ENCODE results near the gene NCOR2. TPM values are rescaled to one million over a fixed set of nuclear protein-coding genes. Genes with fewer than 3 reads are reported as not detected.
A peak's percentile ranks its signal among the peaks of the same experiment; 100 is the strongest.

The NCOR2 gene
- total RNA-seq, 1 experiment from 2014 or later: 36.1 TPM

DNA sequence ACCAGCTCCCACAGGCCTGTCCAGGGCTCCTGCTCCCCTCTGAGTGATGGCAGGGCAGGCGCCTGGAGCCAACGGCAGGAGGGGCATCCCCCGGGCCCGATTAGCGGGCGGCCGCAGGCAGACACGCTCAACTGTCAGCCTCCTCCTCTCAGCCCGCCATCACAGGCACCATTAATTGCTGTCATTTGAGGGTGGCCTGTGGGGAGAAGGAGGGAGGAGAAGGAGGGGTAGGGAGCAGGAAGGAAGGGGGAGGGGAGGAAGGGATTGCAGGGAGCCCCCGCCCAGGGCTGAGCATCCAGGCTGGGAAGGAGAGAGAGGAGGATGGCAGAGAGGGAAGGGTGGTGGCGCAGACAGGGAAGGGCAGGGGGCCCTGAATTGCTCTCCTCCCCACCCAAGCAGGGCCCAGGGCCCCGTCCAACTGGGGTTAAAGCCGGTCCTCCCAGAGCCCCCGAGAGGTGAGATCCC, 36.1 kb downstream of the NCOR2 start:
- DNase-seq (ENCODE audit: extremely low read depth, low read depth): no peak

DNA sequence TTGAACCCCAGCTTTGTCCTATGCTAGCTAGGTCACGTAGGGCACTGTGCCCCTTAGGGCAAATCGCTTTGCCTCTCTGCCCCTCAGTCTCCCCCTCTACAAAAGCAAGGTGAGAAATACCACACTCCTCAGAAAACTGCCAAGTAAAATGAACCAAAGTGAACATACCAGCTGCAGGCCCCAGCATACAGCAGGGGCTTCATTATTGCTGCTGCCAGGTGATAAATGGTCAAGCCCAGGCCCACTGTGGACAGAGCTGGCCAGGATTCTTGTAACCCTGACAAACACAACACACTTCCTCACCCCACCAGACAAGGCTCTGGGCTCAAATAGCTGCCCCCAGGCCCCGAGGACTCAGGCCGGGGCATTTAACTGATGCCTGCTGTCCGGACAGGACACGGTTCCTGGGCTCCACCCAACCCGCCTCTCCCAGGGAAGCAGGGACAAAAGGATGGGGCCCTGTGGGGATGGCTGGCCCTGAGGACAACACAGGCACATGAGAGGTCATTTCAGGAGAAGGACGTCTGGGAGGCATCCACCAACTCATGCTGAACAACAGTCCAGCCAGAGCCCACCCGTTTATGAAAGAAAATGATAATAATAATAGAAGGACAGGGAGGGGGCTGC, 36.7 kb downstream of the NCOR2 start:
- no peak for DNase-seq (ENCODE audit: extremely low read depth, low read depth)

DNA sequence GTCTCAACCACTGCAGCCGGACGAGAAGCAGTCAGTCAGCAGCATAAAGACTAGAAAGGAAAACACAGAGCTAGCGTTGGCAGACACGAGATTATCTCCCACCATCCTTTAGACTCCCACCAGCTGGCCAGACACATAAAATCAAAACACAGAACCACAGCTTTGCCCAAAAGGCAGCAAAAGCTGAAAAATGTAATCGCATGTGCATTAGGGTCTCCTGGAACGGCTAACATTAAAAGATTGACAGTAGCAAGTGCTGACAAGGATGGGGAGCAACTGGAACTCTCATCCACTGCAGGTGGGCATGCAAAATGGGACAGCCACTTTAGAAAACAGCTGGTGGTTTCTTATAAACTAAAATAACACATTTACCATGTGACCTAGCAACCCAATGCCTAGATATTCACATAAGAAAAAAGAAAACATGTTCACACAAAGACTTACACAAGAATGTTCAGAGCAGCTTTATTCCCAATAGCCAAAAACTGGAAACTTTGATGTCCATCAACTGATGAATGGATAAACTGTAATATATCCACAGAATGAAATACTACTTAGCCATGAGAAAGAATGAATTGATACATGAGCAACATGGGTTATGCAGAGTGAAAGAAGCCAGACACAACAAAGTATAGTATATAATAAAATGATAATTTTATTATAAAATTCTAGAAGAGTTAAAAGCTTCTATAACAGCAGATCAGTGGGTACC, 37.7 kb downstream of the NCOR2 start:
- DNase-seq (ENCODE audit: extremely low read depth, low read depth): no peak

DNA sequence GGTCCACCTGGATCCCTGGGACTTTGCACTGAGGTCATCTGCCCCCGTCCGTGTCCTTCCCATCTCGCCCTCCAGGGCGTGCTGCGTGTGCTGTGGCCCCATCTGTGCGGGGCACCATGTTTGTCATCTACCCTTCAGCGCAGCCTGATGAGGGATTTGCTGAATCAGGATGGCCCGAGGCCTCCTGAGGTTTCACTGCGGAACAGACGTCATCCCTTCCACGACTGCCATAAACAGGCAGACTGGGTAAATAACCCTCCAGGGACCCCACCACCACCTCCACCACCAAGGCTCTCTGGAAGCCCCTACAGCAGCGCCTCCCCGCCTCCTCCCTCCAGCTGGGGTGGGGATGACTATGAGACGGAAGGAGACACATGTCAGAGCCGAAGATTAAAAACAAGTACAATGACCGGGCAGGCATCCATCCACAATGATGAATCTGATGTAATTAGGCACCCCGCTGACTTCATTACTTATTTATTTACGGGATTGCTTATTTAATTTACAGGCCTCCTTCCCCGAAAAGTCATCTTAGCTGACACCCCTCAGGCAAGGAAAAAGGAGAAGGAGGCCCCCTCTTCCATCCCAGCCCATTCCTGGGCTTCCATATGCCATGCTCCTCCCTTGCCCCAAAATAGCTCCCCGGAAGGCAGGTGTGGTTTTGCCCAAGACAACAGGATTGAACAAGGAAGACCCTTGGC, 39.4 kb downstream of the NCOR2 start:
- no peak for DNase-seq (ENCODE audit: extremely low read depth, low read depth)

DNA sequence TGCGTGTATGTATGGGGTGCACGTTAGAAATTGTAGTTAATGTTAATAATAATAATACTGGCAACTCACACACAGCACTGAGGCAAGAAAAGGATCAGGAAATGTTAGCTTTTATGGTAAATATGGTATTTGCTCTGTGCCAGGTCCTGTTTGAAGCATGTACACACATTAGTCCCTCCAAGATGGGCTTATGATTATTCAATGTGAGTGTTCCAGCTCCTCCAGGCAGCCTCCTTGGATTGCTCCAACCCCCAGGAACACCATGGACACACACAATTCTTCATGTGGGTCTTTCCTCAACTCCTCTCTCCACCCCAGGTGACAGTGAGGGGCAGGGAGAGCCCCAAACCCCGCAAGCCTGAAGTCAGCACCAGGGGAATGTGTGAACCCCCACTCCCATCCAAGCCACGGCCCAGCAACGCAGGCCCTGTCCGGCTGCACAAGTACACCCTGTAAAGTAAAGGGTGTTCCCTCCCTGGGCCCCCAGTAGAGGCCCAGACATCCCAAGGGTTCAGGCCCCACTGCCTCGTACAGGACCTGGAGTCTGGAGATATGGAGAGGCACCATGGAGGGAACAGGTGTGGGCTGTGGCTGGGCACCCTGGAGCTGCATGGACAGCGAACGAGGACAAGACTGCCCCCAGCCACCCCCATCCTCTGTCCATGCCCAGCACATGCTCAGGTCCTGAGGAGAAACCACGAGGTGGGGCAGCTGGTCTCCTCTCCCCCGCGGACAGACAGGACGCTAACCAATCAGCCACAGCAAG, 41.3 kb downstream of the NCOR2 start:
- DNase-seq (ENCODE audit: extremely low read depth, low read depth): no peak

DNA sequence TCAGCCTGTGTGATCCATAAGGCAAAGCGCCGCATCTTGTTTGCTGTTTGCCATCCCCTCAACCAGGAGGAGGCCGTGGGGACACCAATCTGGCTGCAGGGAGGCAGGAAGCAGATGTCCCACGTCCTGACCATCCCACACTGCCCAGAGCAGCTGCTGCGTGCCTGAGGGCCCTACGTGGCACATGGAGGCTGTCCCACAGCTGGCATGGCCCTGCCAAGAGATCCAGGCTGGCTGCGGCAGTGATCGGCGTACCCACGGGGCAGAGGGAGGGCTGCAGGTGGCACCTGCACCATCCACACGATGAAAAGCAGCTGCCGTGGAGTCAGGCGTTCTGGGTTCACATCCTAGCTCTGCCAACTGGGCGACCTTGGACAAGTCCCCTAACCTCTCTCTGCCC, 42.0 kb downstream of the NCOR2 start:
- DNase-seq (ENCODE audit: extremely low read depth, low read depth): no peak

DNA sequence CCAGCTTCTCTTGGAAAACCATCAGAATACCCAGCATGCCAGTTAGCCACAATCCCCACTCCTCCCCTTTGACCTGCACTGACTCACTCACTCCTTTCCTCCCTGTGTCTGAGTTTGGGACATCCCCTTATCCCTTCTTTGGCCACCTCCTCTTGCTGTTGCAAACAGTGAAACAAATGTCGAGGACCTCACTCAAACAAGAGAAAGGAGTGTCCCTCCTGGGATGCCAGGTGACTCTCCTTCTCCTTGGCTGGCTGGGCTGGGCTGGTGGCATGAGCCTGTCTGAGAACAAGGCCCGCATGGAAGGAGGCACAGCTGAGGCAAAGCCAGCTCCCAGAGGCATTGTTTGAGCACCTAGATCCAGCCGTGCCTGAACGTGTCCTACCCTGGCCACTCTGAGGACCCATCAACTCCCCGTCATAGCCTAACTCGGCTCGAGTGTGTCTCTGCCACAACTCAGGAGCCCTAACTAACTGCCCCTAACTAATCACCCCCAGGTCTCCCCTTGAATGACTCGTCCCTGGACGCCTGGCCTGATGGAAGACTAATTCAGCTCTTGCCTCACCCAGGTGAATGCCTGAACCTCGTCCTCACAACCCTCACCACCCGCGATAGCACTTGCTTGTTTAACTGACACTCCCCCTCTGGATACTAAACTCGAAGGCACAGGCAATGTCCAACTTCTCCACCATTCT, 43.0 kb downstream of the NCOR2 start:
- no peak for DNase-seq (ENCODE audit: extremely low read depth, low read depth)

DNA sequence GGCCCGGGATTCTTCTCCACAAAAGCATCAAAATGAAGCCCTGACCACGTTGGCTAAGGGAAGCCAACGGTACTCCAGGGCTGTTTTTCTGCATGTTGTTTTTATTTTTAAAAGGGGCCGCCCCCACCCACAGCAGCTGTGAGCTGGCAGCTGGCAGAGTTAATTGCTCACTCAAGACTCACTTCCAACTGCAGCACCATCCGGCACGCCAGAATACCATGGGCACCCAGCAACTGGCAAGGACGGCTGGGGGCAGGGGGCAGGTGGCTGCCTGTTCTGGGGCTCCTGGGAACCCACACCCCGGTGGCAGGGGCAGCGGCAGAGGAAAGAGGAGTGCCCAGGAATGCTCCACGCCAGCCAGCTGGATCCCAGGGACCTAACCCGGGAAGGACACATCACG, 44.3 kb downstream of the NCOR2 start:
- DNase-seq (ENCODE audit: extremely low read depth, low read depth): no peak

DNA sequence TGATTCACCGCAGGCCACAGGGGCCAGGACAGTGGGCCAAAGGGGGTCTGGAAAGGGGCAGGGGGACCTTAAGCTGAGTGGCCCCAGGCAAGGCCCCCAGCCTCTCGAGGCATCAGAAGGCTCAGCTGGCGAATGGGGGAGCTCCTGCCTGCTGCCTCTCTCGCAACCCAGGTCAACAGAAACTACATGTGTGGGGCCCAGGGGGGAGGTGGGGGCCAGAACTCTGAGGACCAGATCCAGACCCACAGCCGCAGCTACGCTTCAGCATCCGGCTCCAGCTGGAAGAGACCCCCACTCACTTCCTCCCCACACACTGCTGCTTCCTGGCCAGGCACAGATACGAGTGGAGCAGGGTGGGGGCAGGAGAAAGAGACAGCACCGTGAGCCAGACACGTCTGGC, 46.5 kb downstream of the NCOR2 start:
- DNase-seq (ENCODE audit: extremely low read depth, low read depth): no peak

DNA sequence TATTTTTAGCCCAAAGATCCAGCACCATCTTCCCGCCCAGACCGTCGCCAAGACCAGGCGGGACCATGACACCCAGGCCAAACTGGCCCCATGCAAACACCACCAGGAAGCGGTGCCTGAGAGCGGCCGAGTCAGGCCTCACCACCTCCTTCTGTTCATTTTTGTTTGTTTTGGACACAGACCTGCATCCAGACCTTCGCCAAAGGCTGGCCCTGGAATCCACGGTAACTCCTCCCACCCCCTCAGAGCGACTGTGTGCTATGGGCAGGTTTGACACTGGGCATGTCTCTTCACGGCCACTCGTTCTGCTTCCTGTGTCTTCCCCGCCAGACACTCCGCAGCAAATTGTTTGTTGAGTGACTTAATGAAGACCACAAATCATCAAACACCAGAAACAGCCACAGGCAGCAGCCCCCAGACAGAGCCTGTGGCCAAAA, 47.1 kb downstream of the NCOR2 start:
- no peak for DNase-seq (ENCODE audit: extremely low read depth, low read depth)

DNA sequence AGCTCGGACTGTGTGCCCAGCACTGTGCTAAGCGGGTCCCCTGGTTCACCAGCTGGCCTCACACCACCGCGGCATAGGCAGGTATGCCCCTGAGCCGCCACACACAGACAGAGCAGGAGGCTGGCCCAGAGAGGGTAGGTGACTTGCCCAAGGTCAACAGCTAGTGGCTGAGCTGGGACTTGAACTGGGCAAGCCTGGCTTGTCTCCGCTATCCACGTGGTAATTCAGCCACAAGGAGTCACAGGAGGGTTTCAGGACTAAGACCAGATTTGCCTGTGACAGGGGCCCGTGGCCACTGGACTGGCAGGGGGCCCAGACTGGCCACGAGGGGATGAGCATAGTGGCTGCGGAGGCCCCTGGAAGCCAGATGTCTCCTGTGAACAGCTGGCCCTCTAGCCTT, 47.7 kb downstream of the NCOR2 start:
- DNase-seq (ENCODE audit: extremely low read depth, low read depth): no peak

DNA sequence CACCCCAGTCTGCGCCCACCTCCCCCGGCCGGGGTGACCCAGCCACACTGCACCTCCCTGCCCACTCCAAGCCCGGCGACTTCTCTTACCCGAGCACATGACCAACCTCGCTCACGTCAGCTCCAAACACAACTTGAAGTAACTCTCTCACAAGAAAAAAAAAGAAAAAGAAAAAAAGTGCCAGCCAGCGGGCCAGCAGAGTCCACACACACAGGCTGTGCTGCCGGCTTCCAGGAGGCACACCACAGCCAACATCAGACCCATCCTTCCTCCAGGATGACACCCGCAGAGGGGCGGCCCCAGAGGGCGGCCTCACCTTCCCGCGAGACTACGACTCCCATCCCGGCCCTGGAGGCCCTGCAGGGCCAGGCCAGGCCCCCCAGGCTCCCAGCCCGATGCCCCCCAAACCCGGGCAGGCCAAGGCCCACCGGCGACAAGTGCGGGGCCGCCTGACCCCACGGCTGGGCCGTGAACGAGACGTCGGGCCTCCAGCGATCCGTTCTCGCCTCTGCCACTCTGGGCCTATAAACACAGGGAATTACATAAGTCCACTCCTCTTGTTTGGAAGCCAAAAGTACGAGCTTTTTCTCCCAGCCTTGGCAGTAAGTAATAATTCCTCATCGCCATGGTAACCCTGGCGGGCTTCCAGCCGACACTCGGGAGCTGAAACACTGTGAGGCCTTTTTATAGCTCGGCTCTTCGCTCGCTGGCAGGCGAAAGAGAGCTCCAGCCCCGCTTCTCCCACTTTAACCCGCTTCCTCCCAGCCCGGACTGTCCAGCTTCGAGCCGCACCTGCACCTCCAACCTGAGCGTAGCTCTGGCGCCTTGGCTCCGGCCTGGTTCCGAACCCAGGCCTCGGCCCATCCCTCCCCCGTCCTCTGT, 49.1 kb downstream of the NCOR2 start:
- DNase-seq (ENCODE audit: extremely low read depth, low read depth): peak; percentile 93

All from NCI-H460 (cell line).